ES-I3 (cell line): ENCODE measurements around the gene GORAB.

ENCODE experiments used
- H3K36me3 ChIP-seq: 2 replicates; pipeline ENCODE4 v1.6.1; 2013; ENCODE audit warnings: mild to moderate bottlenecking, low read length, control low read depth, moderate library complexity; ENCODE audit not compliant: insufficient read depth
- H3K4me1 ChIP-seq: 2 replicates; pipeline ENCODE4 v1.6.1; 2013; ENCODE audit warnings: mild to moderate bottlenecking, control low read depth, low read length; ENCODE audit not compliant: insufficient read depth
- H3K9ac ChIP-seq: 2 replicates; pipeline ENCODE4 v1.6.1; 2013; ENCODE audit warnings: low read depth, mild to moderate bottlenecking, low read length, moderate library complexity
- H3K9me3 ChIP-seq: 2 replicates; pipeline ENCODE4 v1.6.1; 2013; ENCODE audit warnings: mild to moderate bottlenecking, low read length, moderate library complexity; ENCODE audit not compliant: control insufficient read depth, insufficient read depth

GORAB gene

GRCh38 chr1:170521818-170522217 lies 10.1 kb upstream of the GORAB start:
- H3K9me3 ChIP-seq, result no peaks in the 10 kb centered on the region
- H3K4me1 ChIP-seq, result no peaks in the 10 kb centered on the region
- no peaks in the 10 kb centered on the region for H3K36me3 ChIP-seq
- H3K9ac ChIP-seq, result no peak overlapping the region

GRCh38 chr1:170530972-170531757 lies 801 bp upstream of the GORAB start:
- H3K4me1 ChIP-seq, result no peaks in the 10 kb centered on the region
- no peaks in the 10 kb centered on the region for H3K36me3 ChIP-seq
- no peaks in the 10 kb centered on the region for H3K9me3 ChIP-seq
- H3K9ac ChIP-seq, result peak overlapping the region; percentile 71

GRCh38 chr1:170533298-170533697 lies 1.3 kb downstream of the GORAB start:
- H3K4me1 ChIP-seq, result no peaks in the 10 kb centered on the region
- peak overlapping the region; percentile 71 for H3K9ac ChIP-seq
- H3K9me3 ChIP-seq, result no peaks in the 10 kb centered on the region

GRCh38 chr1:170534626-170535147 lies 2.7 kb downstream of the GORAB start:
- H3K9me3 ChIP-seq, result no peaks in the 10 kb centered on the region
- no peak overlapping the region for H3K9ac ChIP-seq
- H3K36me3 ChIP-seq, result no peaks in the 10 kb centered on the region; the same call in 1 of the 2 replicates
- no peaks in the 10 kb centered on the region for H3K4me1 ChIP-seq

More at GRCh38 chr1:170533298-170533697, 1.3 kb downstream of the GORAB start:
- no peaks in the 10 kb centered on the region for H3K36me3 ChIP-seq

GRCh38 chr1:170535418-170535817 lies 3.5 kb downstream of the GORAB start:
- H3K9me3 ChIP-seq, result no peaks in the 10 kb centered on the region
- no peaks in the 10 kb centered on the region for H3K4me1 ChIP-seq
- H3K9ac ChIP-seq, result no peak overlapping the region
- peaks cover under 1% of the 10 kb centered on the region for H3K36me3 ChIP-seq

GRCh38 chr1:170536924-170537551 lies 5.1 kb downstream of the GORAB start:
- Histone ChIP-seq H3K9ac (no peak overlapping the region), H3K9me3 (no peaks in the 10 kb centered on the region), H3K36me3 (peaks cover 6% of the 10 kb centered on the region), H3K4me1 (no peaks in the 10 kb centered on the region)

- no peaks in the 10 kb centered on the region for H3K4me1 ChIP-seq
- H3K9ac ChIP-seq, result no peak overlapping the region
- no peaks in the 10 kb centered on the region for H3K9me3 ChIP-seq
- H3K36me3 ChIP-seq, result peaks cover 11% of the 10 kb centered on the region
These were observed 6.0 kb downstream of the GORAB start for GRCh38 chr1:170537798-170538503.

GRCh38 chr1:170538687-170539086 lies 6.7 kb downstream of the GORAB start:
- Histone ChIP-seq H3K9ac (no peak overlapping the region), H3K4me1 (no peaks in the 10 kb centered on the region), H3K9me3 (no peaks in the 10 kb centered on the region), H3K36me3 (peaks cover 16% of the 10 kb centered on the region)

- Histone ChIP-seq H3K4me1 (no peaks in the 10 kb centered on the region), H3K9ac (no peak overlapping the region), H3K9me3 (no peaks in the 10 kb centered on the region), H3K36me3 (peaks cover 16% of the 10 kb centered on the region)
These were observed 7.2 kb downstream of the GORAB start for GRCh38 chr1:170539154-170539553.

- Histone ChIP-seq H3K4me1 (no peaks in the 10 kb centered on the region), H3K36me3 (peaks cover 19% of the 10 kb centered on the region), H3K9ac (no peak overlapping the region)
These were observed 12.7 kb downstream of the GORAB start for GRCh38 chr1:170544624-170545023.

GRCh38 chr1:170545476-170545875 lies 13.5 kb downstream of the GORAB start:
- Histone ChIP-seq H3K9me3 (no peaks in the 10 kb centered on the region), H3K36me3 (peaks cover 24% of the 10 kb centered on the region), H3K4me1 (no peaks in the 10 kb centered on the region), H3K9ac (no peak overlapping the region)

More at GRCh38 chr1:170544624-170545023, 12.7 kb downstream of the GORAB start:
- H3K9me3 ChIP-seq, result no peaks in the 10 kb centered on the region

GRCh38 chr1:170547255-170547654 lies 15.3 kb downstream of the GORAB start:
- Histone ChIP-seq H3K4me1 (no peaks in the 10 kb centered on the region), H3K9ac (no peak overlapping the region), H3K36me3 (peaks cover 22% of the 10 kb centered on the region), H3K9me3 (no peaks in the 10 kb centered on the region)

- Histone ChIP-seq H3K9me3 (no peaks in the 10 kb centered on the region), H3K36me3 (peaks cover 14% of the 10 kb centered on the region), H3K4me1 (no peaks in the 10 kb centered on the region), H3K9ac (no peak overlapping the region)
These were observed 16.5 kb downstream of the GORAB start for GRCh38 chr1:170548497-170548896.

GRCh38 chr1:170555370-170555769 lies 23.4 kb downstream of the GORAB start:
- H3K4me1 ChIP-seq, result no peaks in the 10 kb centered on the region
- H3K36me3 ChIP-seq, result peaks cover 9% of the 10 kb centered on the region
- peaks cover 6% of the 10 kb centered on the region for H3K9me3 ChIP-seq
- H3K9ac ChIP-seq, result no peak overlapping the region
